ENCODE data around the gene IRF1.

Gene IRF1

DNA sequence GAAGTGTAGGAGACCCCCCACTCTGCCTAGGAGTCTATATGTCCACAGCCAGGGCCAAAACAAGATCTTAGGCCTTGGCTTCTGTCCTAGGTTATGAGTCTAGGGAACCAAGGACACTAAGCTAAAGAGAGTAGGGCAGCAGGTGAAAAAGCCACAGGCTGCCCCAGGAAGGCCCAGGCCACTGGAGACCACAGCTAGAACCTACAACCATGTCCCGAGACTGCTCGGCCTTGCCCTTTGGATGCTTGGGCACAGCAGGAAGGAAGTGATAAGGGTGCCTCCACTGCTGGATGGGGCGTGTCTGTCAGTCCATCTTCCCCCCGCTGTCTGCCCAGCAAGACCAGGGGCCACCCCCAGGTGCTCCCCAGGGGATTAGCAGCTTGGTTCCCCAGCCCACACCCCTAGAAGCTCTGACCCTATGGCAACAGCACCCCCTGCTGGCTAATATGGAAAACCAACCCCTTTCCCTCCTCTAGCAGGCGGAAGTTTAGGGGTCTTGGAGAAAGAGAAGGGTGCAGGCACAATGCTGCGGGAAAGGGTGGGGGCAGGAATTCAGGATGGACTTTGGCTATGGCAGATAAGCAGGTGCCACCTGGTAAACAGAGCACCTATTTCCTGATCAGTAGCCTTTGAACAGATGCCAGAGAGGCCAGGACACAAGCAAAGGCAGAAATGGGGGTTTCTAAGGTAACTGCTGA lies 10.5 kb upstream of the IRF1 start:
- DNase-seq, result peak; percentile 57

- no peak for DNase-seq
These were observed 9.8 kb upstream of the IRF1 start for GRCh38 chr5:132500244-132500930.

GRCh38 chr5:132499440-132500243 lies 9.1 kb upstream of the IRF1 start:
- DNase-seq, result no peak

- DNase-seq, result no peak
These were observed 8.2 kb upstream of the IRF1 start for GRCh38 chr5:132498686-132499271.

GRCh38 chr5:132498152-132498551 lies 7.6 kb upstream of the IRF1 start:
- DNase-seq, result no peak

DNA sequence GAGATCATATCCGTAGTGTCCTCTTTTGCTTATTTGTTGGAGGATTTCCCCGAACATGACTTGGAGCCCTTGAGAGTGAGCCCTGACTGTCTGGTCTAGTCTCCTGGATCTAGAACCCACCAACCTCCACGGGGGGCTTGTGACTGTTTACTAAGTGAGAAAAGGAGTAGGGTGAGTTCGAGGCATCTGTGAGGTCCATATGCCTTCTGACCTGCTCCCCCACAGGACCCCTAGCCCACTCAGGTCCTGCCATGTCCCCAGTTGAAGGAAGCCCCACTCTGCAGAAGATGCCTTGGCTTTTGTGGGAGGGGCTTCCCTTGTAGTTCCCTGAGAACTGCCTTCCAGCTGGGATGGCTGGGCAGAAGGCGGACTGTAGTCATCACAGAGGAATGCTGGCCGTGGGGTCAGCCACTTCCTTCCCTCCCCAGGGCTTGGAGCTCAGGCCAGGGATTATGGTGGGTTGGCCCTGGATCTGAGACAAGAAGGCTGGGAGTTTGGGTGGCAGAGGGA lies 7.0 kb upstream of the IRF1 start:
- no peak for DNase-seq

DNA sequence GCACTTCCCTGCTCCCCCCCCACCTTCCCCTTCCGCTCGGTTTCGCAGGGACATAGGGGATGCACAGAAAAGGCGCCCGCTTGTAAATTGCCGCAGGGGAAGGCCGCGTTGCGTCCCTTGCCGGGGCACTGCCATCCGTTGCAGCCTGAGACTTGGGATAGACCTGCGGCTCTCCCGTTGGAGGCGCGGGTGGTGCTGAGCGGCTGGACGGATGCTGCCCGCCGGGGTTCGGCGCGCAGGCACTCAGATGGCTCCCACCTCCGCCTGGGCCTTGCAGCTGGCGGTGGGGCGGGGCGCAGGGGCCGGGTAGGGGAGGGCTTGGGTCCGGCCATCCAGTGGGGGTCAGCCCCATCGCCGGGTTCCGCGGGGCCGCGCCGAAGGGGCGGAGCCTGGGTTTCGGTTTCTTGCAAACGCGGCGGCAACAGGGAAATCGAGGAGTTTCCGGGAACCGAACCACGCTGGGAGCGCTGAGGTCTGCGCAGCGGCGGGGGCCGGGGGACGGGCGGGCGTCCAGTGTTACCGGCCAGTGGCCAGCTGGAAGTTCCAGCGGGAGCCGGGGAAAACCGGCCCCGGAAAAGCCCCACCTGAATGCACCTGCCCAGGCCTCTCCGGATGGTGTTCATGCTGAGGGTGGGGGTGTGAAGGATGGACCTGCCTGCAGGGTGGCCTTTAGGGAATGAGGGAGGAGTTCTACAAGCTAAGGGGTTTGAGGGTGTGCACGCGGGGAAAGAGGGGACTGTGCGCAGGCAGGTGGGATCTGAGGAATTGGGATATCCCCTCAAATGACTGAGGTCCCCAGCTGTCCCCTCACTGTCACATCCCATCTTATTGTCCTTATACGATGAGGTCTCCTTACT lies 6.3 kb upstream of the IRF1 start:
- DNase-seq, result peak; percentile 72

DNA sequence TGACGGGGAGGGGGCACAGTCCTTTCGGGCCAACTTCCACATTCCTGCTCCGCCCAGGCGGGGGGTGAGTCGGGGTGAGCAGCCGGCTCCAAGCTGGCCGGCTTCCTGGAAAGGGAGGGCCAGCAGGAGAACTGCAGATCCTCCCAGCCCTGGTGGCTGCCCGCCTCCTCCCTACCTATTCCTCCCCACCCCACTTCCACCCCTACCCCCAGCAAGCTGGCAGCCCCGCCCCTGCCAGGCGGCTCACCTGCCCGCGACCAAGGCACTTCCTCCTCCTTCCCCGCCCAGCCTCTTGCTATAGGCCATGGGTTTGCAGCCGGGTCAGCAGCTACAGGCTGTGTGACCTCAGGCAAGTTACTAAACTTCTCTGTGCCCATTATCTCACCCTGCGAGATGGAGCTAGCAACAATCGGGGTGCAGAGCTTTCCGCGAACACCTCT lies 5.6 kb upstream of the IRF1 start:
- no peak for DNase-seq

GRCh38 chr5:132495667-132496190 lies 5.2 kb upstream of the IRF1 start:
- DNase-seq, result peak; percentile 81

GRCh38 chr5:132493821-132494220 lies 3.2 kb upstream of the IRF1 start:
- no peak for DNase-seq

DNA sequence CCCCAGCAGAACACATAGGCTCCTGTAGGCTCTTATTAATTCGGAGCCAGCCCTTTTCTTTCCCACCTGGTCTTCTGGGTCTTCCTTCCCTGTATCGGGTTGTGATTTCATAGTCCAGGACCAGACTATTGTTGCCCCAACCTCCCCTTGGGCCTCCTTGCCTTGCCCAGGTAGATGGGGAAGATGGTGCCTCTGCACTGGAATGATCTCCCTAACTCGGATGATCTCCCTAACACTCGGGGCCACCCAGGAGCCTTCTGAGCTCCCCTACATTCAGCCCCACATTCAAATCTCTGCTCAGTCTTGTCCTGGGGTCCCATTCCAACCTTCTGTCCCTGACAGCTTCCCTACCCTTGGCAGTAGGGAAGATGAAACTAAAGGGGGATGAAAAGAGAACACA lies 2.7 kb upstream of the IRF1 start:
- no peak for DNase-seq

DNA sequence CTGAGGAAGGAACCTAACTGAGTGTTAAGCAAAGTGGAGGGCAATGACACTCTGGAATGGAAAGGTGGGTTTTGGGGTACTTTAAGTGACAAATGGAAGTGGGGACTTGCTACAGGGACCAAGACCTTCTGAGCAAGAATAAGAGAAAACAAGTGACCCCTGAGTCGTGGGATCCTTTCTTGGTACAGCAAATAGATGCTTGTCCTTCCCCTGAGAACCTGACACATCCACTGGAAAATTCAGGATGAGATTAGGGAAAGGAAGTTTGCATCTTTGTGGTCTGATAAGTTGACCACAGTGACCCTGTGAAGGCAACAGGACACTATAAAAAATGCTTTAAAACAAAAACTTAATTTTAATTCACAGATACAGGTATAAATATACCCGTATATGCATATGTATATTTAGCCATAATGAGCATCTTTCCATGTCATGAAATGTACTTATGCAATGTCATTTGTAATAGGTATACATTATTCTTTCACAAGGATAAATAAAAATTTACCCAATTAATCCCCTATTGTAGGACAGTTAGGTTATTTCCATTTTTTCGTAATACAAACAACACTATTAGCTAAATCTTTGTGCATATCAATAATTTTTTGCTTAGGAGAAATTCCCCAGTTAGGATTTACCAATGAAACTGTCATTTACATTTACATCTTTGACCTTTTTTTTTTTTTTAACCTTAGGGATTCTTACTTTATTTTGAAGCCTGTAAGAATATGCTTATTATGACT lies 2.0 kb upstream of the IRF1 start:
- DNase-seq, result no peak

DNA sequence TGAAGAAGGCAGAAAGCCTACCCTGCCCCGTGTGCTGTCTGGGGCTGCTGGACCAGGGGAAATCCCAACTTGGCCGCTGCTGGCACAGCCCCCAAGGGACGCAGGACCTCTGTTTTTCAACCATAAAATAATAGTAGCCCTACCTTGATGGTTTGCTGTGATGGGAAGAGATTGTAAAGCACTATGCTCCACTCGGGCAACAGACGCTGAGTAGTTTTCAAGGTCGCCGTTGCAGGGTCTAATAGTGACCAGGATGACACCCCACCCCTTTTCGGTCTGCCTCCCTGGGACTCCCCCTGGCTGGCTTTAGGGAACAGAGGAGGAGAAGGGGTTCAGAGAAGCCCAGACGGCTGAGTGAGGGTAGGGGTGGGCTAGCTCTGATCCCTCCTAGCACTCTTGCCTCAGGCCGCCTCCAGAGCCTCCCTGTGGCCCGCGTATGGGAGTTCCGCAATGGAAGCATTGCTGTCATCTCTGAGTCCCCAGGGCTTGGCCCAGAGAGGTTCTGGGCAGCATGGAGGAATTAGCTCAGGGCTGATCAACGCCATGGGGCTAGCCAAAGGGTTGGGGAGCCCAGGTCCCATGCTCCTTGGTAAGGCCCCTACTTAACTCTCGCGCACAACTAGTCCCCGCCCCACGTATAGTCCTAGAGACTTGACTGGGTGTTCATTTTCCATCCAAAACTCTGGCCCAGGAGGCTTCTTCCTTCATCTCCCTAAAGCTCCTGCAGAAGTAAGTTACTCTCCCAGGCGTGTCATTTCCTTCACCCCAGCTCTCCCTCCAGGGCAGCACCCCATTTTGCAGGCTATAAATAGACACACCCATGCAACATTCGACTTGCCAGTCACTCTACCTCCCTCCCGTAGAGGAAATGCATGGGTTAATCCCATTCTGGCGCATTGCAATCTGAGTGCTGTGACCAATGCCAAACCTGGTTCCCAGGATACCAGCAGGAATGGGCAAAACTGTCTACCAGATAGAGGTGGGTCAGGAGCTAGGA lies 1.1 kb upstream of the IRF1 start:
- DNase-seq, result no peak

DNA sequence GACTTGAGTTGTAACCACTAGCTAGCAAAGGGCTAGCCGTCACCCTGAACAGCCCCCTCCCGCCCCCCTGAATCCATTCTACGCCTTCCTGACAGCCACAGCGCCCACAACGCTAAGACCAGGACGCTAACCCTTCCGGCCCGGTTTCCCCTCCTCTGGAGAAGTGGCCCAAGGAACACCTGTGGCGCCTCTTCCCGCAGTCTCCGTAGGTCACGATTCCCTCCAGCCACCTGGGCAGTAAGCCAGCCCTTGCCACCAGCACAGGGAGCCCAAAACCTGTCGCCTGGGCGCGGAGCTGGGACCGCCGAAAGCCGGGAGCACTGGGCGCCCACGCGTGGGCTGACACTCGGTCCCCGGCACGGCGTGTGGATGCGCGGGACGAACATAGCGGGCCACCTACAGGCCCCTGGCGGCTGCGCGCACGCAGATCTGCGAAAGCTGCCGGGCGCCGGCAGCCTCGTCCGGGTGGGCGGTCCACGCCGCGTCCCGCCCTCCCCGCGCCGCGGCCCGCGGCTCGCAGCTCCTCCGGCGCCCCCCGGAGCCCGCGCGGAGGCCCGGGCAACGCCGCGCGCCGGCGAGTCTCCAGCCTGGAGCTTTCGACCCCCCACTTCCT lies 596 bp downstream of the IRF1 start:
- DNase-seq, result peak; percentile 50

DNA sequence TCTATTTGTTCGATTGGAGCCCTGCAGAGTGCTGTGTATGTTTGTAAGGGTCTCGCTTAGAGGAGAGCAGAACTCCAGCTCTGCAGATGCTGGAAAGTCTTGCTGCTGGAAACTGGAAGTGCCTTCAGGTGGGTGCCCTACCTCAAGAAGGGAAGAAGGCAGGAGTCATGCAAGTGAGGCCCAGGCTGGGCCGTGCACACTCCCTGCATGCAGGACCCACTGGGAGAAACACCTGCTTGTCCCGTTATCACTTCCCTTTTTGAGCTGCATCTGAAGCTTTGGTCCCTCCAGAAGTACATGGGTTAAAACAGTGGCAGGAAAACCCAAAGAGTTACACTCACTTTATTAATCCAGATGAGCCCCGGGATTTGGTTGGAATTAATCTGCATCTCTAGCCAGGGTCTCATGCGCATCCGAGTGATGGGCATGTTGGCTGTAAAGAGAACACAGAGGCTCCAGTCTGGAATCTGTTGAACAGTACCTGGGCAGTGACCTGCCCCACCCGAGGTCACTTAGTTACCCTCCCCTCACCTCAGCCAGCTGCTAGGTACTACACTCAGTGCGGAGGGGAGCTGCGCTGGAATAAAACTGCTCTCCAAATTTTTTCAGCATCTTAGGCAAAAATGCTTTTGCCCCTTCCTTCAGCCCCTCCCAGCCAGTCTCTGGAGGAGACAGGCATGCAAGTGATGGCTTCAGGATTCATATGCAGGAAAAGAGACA lies 1.4 kb downstream of the IRF1 start:
- no peak for DNase-seq

DNA sequence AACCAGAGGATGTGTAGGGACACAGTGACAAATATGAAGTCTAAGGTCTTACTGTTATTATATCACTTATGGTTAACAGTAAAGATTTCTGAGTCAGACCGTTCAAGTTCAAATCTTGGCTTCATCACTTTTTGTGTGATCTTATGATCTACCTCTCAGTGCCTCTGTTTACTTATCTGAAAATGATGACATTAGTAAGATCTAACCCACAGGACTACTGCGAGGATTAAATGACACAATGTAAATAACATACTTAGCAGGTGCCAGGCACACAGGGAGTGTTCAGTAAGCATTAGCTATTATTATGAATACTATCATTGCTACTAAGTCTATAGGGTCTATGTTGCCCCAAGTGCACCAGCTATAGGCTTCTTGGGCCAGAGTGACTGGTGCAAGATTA lies 2.0 kb downstream of the IRF1 start:
- no peak for DNase-seq

GRCh38 chr5:132487841-132488555 lies 2.6 kb downstream of the IRF1 start:
- DNase-seq, result no peak

DNA sequence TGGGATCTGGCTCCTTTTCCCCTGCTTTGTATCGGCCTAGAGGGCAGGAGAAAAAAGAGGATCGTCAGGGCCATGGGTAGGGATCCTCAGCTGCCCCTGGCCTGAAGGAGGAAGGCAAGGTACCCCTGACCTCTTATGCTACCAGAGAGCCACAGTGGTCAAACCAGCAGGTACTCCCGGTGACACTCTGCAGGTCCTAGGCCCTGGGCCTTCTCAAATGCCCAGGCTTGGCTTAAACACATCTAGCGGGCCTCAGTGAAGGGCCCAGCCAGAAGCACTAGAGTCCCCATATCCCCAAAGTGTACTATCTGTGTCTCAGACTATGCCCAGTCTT lies 3.5 kb downstream of the IRF1 start:
- DNase-seq, result no peak

All from retina (tissue), 1 donor.